ENCODE measurements around the gene DUSP10.

GRCh38 chr1:221663321-221663720 is 78.6 kb downstream of the DUSP10 start:
- TF ChIP-seq, protein P1, sequence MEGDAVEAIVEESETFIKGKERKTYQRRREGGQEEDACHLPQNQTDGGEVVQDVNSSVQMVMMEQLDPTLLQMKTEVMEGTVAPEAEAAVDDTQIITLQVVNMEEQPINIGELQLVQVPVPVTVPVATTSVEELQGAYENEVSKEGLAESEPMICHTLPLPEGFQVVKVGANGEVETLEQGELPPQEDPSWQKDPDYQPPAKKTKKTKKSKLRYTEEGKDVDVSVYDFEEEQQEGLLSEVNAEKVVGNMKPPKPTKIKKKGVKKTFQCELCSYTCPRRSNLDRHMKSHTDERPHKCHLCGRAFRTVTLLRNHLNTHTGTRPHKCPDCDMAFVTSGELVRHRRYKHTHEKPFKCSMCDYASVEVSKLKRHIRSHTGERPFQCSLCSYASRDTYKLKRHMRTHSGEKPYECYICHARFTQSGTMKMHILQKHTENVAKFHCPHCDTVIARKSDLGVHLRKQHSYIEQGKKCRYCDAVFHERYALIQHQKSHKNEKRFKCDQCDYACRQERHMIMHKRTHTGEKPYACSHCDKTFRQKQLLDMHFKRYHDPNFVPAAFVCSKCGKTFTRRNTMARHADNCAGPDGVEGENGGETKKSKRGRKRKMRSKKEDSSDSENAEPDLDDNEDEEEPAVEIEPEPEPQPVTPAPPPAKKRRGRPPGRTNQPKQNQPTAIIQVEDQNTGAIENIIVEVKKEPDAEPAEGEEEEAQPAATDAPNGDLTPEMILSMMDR (IDR thresholded peaks at IDR 0.05), result no peak
- TF ChIP-seq POLR2A (IDR thresholded peaks at IDR 0.05), result no peak
